NCI-H2107 treated with DMSO at 0.1 percent for 48 hours (cell line): ENCODE measurements around the gene YLPM1.
A peak's percentile ranks its signal among the peaks of the same experiment; 100 is the strongest.

ENCODE experiments used
- DNase-seq: peaks from one replicate; lab custom pipeline; 2025; ENCODE audit not compliant: unreplicated experiment; lab: John Stamatoyannopoulos, UW

The YLPM1 gene

GRCh38 chr14:74838166-74838565, 75.0 kb downstream of the YLPM1 start:
- DNase-seq: no peak

- DNase-seq: no peak
These were observed 77.5 kb downstream of the YLPM1 start for GRCh38 chr14:74840603-74841030.

- DNase-seq: no peak
These were observed 78.4 kb downstream of the YLPM1 start for GRCh38 chr14:74841230-74842207.

DNA sequence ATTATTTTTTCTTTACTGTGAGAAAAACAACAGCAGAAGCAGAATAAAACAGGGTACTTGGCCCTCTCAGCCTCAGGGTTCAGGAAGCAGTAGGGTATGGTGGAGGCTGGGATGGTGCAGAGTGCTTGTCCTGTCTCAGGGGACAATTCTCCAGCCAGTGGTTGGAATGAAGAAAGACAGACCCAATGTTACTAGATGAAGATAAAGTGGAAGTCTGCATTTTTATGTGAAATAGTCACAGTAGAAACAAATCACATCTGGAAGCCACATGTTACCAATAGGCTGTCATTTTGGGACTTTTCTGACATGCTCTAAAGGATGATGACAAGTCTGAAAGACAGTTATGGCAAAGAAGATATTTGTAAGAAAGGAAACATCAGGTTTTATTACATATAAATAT, 80.5 kb downstream of the YLPM1 start:
- no peak for DNase-seq

GRCh38 chr14:74846168-74846567, 83.1 kb downstream of the YLPM1 start:
- DNase-seq: no peak

DNA sequence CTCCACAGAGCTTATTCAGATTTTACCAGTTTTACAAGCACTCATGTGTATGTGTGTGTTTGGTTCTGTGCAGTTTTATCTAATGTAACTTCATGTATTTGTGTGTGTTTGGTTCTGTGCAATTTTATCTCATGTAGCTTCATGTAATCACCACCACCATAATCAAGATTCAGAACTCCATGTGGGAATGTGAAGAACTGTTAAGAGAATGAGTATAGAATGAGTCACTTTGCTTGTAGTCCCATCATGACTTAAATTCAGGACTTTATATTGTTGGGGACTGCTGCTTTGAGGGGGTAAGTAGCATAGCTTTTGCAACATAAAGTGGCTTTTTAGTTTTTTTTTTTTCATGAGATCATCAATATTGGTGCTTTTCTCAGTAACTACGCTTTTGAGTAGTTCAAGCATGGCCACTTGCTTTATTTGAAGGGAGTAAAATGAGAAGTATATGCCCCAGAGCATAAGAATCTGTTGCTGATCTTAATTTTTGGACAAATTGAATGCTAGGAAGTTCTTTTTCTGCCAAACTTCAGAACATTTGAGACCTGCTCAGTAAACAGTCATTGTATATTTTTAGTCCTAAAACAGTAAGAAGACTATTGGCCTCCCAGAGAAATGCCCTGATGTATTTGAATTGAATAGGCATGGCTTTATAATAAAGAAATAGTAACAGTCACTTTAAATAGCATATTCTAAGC, 84.0 kb downstream of the YLPM1 start:
- DNase-seq: no peak

- no peak for DNase-seq
These were observed 85.7 kb downstream of the YLPM1 start for GRCh38 chr14:74848768-74849167.

GRCh38 chr14:74852922-74853530, 89.9 kb downstream of the YLPM1 start:
- no peak for DNase-seq

DNA sequence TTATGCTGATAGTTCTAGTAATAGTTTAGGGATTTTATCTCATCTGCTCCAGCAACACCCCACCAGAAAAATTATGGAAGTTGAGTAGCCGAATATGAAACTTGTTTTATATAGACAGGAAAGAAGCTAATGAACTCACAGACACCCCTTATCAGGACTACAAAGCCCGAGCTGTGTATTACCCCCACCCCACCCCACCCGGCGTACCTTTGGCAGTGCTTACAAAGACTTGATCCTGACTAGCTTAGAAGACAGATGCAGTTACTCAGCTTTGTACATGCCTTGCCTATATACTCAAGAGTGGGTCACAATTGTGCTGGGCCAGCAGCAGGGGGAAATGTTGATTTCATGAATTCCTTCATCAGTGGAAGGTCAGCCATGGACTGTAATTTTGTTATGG, 90.5 kb downstream of the YLPM1 start:
- no peak for DNase-seq

- DNase-seq: no peak
These were observed 91.9 kb downstream of the YLPM1 start for GRCh38 chr14:74855021-74855420.

DNA sequence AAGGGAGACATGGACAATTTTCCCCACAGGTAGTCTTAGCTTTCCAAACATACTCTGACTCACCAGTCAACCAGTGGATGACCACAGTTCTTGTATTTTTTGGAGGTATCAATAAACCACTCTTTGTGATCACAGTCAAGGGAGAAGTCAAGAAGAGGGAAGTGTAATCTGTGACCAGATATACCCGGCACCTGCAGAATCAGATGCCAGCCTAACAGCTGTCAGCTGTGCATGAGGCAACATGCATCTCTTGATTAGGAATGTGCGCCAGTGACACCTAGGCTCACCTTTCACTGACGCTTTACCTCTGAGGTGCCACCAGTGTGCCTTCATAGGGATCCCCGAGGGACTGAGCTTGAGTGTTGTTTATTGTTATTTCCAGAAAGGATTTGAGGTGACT, 92.8 kb downstream of the YLPM1 start:
- DNase-seq: peak; percentile 75

DNA sequence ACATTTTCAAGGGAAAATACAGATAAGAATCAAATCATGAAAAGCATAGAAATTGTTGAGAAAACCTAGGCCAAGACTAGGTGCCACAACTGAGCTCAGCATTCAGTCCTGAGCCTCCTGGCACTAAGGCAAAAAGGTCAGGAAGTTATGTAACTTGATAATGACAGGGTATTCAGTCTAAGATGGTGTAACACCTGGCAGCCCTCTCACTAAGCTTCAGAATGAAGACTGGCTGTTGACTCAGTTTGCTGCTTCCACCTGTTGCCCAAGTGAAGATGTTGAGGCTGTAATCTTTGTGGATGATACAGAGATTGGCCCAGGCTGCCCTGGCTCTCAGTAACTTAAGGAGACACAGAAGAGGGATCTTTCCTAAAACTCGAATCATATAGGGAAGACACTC, 93.2 kb downstream of the YLPM1 start:
- peak; percentile 70 for DNase-seq

- no peak for DNase-seq
These were observed 94.9 kb downstream of the YLPM1 start for GRCh38 chr14:74858022-74858421.

DNA sequence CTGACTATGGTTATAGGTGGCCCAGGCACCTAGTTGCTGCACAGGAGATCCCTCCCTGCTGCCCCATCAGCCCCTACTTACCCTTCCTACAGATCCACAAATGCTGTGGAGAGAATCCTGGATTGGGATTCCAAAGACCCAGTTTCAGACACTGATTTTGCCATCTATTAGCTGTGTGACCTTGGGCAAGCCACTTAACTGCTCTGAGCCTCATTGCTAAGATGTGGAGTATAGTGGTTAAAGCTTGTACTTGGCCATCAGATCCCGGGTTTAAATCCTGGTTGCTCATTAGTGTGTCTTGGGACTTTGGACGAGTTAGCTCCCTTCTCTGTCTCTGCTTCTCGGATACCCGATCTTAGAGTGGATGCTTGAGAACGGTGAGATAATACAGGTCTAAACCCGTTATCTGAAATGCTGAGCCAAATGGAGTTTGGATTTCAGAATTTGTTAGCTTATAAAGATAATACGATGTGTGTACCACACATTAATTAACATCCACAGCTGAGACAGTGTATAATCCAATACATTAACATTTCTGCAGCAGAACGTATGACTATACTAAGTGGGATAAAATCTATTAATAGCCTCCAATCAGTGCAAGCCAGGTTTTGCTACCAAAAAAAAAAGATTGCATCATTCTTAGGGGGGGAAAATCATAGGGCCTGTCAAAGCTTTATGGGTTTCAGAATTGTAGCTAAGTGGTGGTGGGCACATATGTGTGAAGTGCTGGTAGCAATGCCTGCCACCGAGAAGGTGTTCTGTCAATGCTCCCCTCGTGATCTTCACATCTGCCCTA, 96.8 kb downstream of the YLPM1 start:
- no peak for DNase-seq

- peak; percentile 76 for DNase-seq
These were observed 98.0 kb downstream of the YLPM1 start for GRCh38 chr14:74860899-74861733.

DNA sequence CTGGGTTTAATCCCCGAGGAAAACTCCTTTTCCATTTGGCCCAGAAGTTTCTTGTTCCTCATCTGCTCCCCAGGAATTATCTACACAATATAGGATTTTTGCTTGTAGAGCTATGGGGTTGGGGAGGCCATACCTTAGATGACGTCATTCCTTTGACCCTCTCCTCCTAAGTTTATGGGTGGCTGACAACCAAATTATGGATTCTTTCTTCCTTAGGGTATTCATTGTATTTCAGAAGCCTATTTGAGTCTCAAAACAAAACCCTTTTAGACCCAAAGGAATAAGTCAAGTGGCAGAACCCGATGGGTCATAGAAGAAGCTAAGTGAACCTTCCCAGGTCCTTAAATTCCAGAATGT, 98.6 kb downstream of the YLPM1 start:
- no peak for DNase-seq

- no peak for DNase-seq
These were observed 100.2 kb downstream of the YLPM1 start for GRCh38 chr14:74863274-74863673.

GRCh38 chr14:74864198-74864597, 101.1 kb downstream of the YLPM1 start:
- no peak for DNase-seq

DNA sequence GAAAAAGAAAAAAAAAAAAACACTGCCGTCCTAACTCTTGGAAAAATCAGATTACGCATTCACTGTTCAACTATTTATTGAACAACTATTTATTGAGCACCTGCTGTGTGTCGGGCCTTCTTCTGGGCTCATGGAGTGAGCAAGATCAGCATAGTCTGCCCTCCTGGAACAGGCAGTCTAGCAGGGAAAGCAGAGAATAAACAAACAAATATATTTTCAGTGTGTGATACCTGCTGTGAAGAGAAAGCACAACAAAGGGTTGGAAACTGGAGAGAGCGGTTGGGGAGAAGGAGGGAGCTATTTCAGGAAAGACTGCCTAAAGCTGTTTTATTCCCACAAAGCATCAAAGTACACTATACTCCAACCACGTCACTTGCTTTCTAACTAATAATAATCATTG, 102.0 kb downstream of the YLPM1 start:
- DNase-seq: peak; percentile 38

GRCh38 chr14:74866708-74867389, 103.7 kb downstream of the YLPM1 start:
- no peak for DNase-seq
